Measurements from ENCODE around the gene CCDC40. TPM values are rescaled to one million over a fixed set of nuclear protein-coding genes. Genes with fewer than 3 reads are reported as not detected.

Gene CCDC40
- polyA plus RNA-seq, 1 donor, result 7.2 TPM

DNA sequence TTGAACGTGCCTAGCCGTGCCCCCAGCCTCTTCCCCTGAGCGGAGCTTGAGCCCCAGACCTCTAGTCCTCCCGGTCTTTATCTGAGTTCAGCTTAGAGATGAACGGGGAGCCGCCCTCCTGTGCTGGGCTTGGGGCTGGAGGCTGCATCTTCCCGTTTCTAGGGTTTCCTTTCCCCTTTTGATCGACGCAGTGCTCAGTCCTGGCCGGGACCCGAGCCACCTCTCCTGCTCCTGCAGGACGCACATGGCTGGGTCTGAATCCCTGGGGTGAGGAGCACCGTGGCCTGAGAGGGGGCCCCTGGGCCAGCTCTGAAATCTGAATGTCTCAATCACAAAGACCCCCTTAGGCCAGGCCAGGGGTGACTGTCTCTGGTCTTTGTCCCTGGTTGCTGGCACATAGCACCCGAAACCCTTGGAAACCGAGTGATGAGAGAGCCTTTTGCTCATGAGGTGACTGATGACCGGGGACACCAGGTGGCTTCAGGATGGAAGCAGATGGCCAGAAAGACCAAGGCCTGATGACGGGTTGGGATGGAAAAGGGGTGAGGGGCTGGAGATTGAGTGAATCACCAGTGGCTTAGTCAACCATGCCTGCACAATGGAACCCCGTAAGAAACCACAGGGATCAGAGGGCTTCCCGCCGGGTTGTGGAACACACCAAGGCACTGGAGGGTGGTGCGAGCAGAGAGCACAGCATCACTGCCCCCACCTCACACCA, 65.7 kb downstream of the CCDC40 start:
- no peak for DNase-seq

DNA sequence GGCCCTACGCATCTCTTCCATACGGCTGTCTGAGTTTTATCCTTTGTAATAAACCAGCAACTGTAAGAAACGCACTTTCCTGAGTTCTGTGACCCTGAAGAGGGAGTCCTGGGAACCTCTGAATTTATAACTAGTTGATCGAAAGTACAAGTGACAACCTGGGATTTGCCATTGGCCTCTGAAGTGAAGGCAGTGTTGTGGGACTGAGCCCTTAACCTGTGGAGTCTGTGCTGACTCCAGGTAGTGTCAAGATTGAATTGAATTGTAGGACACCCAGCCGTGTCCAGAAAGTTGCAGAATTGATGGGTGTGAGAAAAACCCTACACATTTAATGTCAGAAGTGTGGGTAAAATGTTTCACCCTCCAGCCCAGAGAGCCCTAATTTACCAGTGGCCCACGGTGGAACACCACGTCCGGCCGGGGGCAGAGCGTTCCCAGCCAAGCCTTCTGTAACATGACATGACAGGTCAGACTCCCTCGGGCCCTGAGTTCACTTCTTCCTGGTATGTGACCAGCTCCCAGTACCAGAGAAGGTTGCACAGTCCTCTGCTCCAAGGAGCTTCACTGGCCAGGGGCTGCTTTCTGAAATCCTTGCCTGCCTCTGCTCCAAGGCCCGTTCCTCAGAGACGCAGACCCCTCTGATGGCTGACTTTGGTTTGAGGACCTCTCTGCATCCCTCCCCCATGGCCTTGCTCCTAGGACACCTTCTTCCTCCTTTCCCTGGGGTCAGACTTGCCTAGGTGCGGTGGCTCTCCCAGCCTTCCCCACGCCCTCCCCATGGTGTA, 66.4 kb downstream of the CCDC40 start:
- no peak for DNase-seq

DNA sequence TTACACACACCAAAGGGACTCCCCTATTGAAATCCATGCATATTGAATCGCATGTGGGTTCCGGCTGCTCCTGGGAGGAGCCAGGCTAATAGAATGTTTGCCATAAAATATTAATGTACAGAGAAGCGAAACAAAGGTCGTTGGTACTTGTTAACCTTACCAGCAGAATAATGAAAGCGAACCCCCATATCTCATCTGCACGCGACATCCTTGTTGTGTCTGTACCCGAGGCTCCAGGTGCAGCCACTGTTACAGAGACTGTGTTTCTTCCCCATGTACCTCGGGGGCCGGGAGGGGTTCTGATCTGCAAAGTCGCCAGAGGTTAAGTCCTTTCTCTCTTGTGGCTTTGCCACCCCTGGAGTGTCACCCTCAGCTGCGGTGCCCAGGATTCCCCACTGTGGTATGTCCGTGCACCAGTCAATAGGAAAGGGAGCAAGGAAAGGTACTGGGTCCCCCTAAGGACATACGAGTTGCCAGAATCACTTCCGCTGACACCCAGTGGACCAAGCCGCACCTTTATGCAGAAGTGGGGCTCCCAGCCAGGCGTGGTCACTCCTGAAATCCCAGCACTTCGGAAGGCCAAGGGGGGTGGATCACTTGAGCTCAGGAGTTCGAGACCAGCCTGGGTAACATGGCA, 67.1 kb downstream of the CCDC40 start:
- no peak for DNase-seq

DNA sequence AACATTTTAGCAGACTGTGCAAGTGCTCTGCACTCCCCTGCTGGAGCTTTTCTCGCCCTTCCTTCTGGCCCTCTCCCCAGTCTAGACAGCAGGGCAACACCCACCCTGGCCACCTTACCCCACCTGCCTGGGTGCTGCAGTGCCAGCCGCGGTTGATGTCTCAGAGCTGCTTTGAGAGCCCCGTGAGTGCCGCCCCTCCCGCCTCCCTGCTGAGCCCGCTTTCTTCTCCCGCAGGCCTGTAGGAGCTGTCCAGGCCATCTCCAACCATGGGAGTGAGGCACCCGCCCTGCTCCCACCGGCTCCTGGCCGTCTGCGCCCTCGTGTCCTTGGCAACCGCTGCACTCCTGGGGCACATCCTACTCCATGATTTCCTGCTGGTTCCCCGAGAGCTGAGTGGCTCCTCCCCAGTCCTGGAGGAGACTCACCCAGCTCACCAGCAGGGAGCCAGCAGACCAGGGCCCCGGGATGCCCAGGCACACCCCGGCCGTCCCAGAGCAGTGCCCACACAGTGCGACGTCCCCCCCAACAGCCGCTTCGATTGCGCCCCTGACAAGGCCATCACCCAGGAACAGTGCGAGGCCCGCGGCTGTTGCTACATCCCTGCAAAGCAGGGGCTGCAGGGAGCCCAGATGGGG, 68.0 kb downstream of the CCDC40 start:
- DNase-seq, result no peak

DNA sequence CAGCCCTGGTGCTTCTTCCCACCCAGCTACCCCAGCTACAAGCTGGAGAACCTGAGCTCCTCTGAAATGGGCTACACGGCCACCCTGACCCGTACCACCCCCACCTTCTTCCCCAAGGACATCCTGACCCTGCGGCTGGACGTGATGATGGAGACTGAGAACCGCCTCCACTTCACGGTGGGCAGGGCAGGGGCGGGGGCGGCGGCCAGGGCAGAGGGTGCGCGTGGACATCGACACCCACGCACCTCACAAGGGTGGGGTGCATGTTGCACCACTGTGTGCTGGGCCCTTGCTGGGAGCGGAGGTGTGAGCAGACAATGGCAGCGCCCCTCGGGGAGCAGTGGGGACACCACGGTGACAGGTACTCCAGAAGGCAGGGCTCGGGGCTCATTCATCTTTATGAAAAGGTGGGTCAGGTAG, 68.5 kb downstream of the CCDC40 start:
- no peak for DNase-seq

DNA sequence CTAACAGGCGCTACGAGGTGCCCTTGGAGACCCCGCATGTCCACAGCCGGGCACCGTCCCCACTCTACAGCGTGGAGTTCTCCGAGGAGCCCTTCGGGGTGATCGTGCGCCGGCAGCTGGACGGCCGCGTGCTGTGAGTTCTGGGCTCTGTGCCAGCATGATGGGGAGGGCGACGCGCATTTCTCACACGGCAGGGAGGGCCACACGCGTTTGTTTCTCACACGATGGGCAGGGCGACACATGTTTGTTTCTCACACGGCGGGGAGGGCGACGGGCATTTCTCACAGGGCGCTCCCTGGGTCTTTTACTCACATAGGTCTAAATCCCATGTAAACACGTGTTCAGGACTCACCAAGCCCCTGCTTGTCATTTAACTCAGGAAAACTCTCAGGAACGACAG, 69.3 kb downstream of the CCDC40 start:
- no peak for DNase-seq

GRCh38 chr17:80106176-80106575, 69.7 kb downstream of the CCDC40 start:
- DNase-seq, result no peak

DNA sequence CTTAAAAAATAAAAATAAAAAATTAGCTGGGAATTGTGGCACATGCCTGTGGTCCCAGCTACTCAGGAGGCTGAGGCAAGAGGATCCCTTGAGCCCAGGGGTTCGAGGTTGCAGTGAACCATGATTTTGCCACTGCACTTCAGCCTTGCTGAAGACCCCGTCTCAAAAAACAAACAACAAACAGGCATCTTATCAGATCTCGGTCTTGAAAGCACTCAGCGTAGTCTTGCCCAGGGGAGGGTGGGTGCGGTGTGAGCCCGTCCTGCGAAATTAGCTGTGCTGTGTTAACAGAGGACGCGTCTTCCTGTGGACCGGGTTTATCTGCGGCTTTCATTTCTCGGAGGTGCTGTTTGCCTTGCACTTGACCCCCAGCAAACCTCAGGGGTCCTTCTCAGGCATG, 70.3 kb downstream of the CCDC40 start:
- DNase-seq, result no peak

- no peak for DNase-seq
Measured at GRCh38 chr17:80107231-80108021, 71.0 kb downstream of the CCDC40 start.

DNA sequence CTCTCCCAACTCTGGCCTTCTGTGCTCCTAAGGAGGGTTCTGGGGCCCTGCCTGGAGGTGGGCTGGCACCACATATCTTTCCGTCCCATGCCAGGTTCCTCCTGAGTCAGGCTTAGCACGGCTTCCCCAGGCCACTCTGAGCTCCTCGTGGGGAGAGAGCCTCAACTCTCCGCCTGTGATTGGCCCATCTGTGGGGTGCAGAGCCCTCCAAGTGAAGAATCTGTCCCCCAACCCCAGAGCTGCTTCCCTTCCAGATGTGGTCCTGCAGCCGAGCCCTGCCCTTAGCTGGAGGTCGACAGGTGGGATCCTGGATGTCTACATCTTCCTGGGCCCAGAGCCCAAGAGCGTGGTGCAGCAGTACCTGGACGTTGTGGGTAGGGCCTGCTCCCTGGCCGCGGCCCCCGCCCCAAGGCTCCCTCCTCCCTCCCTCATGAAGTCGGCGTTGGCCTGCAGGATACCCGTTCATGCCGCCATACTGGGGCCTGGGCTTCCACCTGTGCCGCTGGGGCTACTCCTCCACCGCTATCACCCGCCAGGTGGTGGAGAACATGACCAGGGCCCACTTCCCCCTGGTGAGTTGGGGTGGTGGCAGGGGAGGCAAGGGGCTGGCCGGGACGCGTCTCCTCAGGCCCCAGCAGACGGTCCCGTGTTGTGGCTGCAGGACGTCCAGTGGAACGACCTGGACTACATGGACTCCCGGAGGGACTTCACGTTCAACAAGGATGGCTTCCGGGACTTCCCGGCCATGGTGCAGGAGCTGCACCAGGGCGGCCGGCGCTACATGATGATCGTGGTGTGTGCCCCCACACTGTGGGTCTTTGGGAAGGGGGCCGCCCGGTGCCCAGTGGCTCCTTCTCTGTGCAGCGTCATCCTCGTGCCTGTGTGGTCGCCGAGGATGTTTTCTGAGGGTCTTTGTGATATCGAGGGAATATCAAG, 71.9 kb downstream of the CCDC40 start:
- DNase-seq, result no peak

- no peak for DNase-seq
Measured at GRCh38 chr17:80109066-80109660, 72.7 kb downstream of the CCDC40 start.

DNA sequence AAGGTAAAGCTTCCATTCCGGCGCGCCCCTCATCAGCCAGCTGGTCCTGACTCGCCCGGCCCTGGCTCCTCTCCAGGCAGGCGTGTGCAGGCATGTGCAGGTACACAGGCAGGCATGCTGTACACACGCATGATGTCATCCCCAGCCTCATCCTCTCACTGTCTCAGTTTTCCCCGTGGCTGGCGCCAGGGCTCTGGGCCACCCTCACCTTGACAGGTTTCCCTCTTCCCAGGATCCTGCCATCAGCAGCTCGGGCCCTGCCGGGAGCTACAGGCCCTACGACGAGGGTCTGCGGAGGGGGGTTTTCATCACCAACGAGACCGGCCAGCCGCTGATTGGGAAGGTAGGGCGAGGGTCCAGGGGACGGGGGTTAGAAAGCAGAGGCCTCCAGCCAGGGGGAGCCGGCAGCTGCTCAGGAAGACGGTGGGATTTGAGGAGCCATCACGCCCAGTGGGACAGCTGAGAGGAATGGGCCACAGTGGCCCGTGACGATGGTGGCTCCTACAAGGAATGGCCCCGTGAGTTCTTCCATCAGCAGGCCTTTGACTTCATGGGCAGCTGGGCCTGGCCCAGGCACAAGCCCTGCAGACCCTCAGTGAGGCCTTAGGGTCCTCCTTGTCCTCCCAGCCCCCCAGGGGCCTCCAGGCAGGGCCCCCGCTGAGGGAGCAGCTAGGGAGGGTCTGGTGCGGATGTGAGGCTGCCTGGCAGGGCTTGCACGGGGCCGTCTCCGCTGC, 73.4 kb downstream of the CCDC40 start:
- DNase-seq, result no peak

DNA sequence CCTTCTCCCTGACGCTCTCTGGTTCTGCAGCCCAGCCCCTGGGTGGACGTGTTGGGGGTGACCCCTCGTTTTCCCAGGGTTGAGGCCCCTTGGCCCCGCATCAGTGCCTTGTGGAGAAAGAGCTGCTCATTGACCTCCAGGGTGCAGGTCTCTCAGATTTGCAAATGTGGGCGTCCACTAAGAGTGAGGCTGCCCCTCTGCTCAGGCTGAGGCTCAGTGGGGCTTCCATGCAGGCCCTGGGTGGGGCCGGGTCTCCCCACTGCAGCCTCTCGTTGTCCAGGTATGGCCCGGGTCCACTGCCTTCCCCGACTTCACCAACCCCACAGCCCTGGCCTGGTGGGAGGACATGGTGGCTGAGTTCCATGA, 74.0 kb downstream of the CCDC40 start:
- no peak for DNase-seq

DNA sequence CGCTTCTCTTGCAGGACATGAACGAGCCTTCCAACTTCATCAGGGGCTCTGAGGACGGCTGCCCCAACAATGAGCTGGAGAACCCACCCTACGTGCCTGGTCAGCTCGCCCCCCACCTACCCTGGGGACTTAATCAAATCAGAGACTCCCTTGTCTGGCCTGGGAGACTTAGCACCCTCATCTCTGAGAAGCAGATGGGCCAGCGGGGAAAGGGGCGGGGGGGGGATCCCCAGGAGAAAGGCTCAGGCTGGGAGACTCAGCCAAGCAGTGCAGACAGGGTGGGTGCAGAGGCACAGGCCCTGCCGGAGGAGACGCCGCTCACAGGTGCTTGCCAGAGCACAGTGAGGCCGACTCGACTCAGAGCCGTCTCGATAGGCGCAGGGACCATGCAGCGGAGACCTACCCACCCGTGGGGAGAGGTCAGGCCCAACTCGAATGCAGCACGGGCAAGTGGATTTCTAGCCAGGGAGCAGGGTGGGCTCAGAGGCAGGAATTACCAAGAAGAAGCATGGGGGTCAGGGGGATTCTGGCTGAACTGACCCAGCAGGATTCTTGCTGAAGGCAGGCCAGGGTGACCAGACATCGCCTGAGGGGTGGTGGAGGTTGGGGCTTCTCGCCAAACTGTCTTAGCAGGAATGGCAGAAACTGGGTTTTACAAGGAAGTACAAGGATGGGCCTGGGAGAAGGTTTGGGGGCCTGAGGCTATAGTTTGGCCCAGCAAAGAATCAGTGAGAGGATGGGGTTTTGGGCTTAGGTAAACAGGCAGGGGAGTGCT, 74.7 kb downstream of the CCDC40 start:
- no peak for DNase-seq

GRCh38 chr17:80111702-80112470, 75.4 kb downstream of the CCDC40 start:
- no peak for DNase-seq

GRCh38 chr17:80112471-80113032, 76.1 kb downstream of the CCDC40 start:
- no peak for DNase-seq

DNA sequence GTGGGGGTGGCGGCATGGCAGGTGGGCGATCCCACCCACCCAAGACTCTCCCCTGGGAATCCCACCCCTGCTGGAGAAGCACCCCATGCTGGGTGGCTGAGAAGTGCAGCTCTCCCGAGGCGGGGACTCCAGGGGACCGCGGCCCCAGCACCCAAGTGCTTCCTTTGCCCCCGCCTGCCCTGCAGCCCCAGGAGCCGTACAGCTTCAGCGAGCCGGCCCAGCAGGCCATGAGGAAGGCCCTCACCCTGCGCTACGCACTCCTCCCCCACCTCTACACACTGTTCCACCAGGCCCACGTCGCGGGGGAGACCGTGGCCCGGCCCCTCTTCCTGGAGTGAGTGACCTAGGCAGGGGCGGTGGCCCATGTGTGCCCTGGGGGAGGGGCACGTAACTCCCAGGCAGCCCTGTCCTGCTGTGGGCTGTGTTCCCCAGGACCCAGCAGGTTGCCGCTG, 76.6 kb downstream of the CCDC40 start:
- no peak for DNase-seq

- no peak for DNase-seq
Measured at GRCh38 chr17:80114758-80115157, 78.3 kb downstream of the CCDC40 start.
